Fibroblast of lung (primary cell): ENCODE results near the gene APOB. TPM values are rescaled to one million over a fixed set of nuclear protein-coding genes. Genes with fewer than 3 reads are reported as not detected.

Source experiments
- DNase-seq, 2 donors: peaks; one replicate each; pipeline versions ENCODE4 v3.0.0 to v3.0.0-alpha.2; 2010; ENCODE audit warnings: low read depth in 2 of 2
- H2AFZ ChIP-seq: 2 replicates; pipeline ENCODE4 v1.5.1; 2012; ENCODE audit warnings: low read length, control low read depth, inconsistent platforms
- H3K27ac ChIP-seq: 2 replicates; pipeline ENCODE4 v1.5.1; 2011; ENCODE audit warnings: low read length, control low read depth; ENCODE audit not compliant: insufficient read depth
- H3K27me3 ChIP-seq: 2 replicates; pipeline ENCODE4 v1.5.1; 2011; ENCODE audit warnings: mild to moderate bottlenecking, low read length; ENCODE audit not compliant: control insufficient read depth, insufficient read depth
- H3K36me3 ChIP-seq: 2 replicates; pipeline ENCODE4 v1.5.1; 2011; ENCODE audit warnings: low read length; ENCODE audit not compliant: control insufficient read depth, insufficient read depth
- H3K4me1 ChIP-seq: 2 replicates; pipeline ENCODE4 v1.5.1; 2011; ENCODE audit warnings: low read length; ENCODE audit not compliant: control insufficient read depth, insufficient read depth; ENCODE audit errors: extremely low read depth
- H3K4me2 ChIP-seq: 2 replicates; pipeline ENCODE4 v1.5.1; 2011; ENCODE audit warnings: low read length, control low read depth; ENCODE audit not compliant: insufficient read depth; ENCODE audit errors: extremely low read depth
- H3K4me3 ChIP-seq, 4 experiments: fragments of 200-600 bp in 1 of 4; sonication (generic) in 1 of 4; replicated peaks in 1 of 4; 2 replicates each; pipeline ENCODE4 v1.5.1; 2011 to 2016; ENCODE audit warnings: low read length in 4 of 4, low read depth in 3 of 4, mild to moderate bottlenecking in 3 of 4, control low read depth in 2 of 4, inconsistent platforms in 1 of 4, mixed read lengths in 1 of 4; ENCODE audit not compliant: insufficient read depth in 1 of 4; ENCODE audit errors: control extremely low read depth in 1 of 4
- H3K79me2 ChIP-seq: 2 replicates; pipeline ENCODE4 v1.5.1; 2012; ENCODE audit warnings: mild to moderate bottlenecking, low read length, inconsistent platforms; ENCODE audit not compliant: control insufficient read depth, insufficient read depth
- H3K9ac ChIP-seq: 2 replicates; pipeline ENCODE4 v1.5.1; 2011; ENCODE audit warnings: mild to moderate bottlenecking, low read length, control low read depth; ENCODE audit not compliant: insufficient read depth
- H3K9me3 ChIP-seq: 2 replicates; pipeline ENCODE4 v1.5.1; 2012; ENCODE audit warnings: low read depth, low read length; ENCODE audit not compliant: control insufficient read depth, insufficient read depth
- H4K20me1 ChIP-seq: 2 replicates; pipeline ENCODE4 v1.5.1; 2011; ENCODE audit warnings: low read length; ENCODE audit not compliant: control insufficient read depth, insufficient read depth; ENCODE audit errors: extremely low read depth
- CTCF ChIP-seq, 2 donors: IDR thresholded peaks in 1 of 2; conservative IDR thresholded peaks in 1 of 2; 1 replicate in 1 of 2; 2 replicates in 1 of 2; pipeline ENCODE4 v1.5.1; 2011 to 2012; ENCODE audit warnings: low read length in 2 of 2, control low read depth in 1 of 2, inconsistent platforms in 1 of 2, low read depth in 1 of 2, mild to moderate bottlenecking in 1 of 2
- EZH2 ChIP-seq: IDR thresholded peaks from 2 replicates; pipeline ENCODE4 v1.5.1; 2012; ENCODE audit warnings: low read length, control low read depth, mild to moderate bottlenecking; ENCODE audit errors: missing control alignments
- polyA plus RNA-seq, 2 donors: library from polyadenylated mRNA; depleted of rRNA in 1 of 2; stranded (reverse) in 1 of 2; unstranded in 1 of 2; fragments of >200 nt; gene quantifications; 2 replicates each; pipeline ENCODE4 v1.2.1, GENCODE V29; 2011 to 2012; ENCODE audit warnings: missing spikeins in 1 of 2
- total RNA-seq: library from RNA; depleted of rRNA; stranded (reverse); fragments of >200 nt; gene quantifications from 2 replicates; pipeline ENCODE4 v1.2.1, GENCODE V29; 2014

APOB gene
- total and polyA plus RNA-seq, 2 donors (not counting 1 experiment from before 2014, with no cell fraction given) = under 0.01 TPM; not detected in 1

GRCh38 chr2:21020668-21021288 is 23.1 kb downstream of the APOB start:
- Histone ChIP-seq H4K20me1 (no peaks in the 10 kb centered on the region), H3K4me3 (no peak overlapping the region), H3K4me2 (no peak overlapping the region), H3K27ac (no peak overlapping the region), H3K79me2 (no peaks in the 10 kb centered on the region), H3K36me3 (no peaks in the 10 kb centered on the region), H2AFZ (no peak overlapping the region), H3K9ac (no peak overlapping the region), H3K9me3 (no peaks in the 10 kb centered on the region), H3K4me1 (no peaks in the 10 kb centered on the region), H3K27me3 (no peaks in the 10 kb centered on the region)
- TF ChIP-seq CTCF (conservative IDR thresholded peaks at IDR 0.05 in 1 of 2, IDR thresholded peaks at IDR 0.05 in 1 of 2; ENCODE audit: low read depth in 1 of 2, low read length in 2 of 2) = no peak
- TF ChIP-seq EZH2 = no peak
- no peak for DNase-seq

GRCh38 chr2:21020031-21020667 is 23.7 kb downstream of the APOB start:
- Histone ChIP-seq H3K27me3 (no peaks in the 10 kb centered on the region), H3K79me2 (no peaks in the 10 kb centered on the region), H3K36me3 (no peaks in the 10 kb centered on the region), H4K20me1 (no peaks in the 10 kb centered on the region), H3K4me2 (no peak overlapping the region), H3K9me3 (no peaks in the 10 kb centered on the region), H3K4me3 (no peak overlapping the region), H3K4me1 (no peaks in the 10 kb centered on the region), H2AFZ (no peak overlapping the region), H3K9ac (no peak overlapping the region), H3K27ac (no peak overlapping the region)
- DNase-seq = no peak
- TF ChIP-seq EZH2 (no peak), CTCF (conservative IDR thresholded peaks at IDR 0.05 in 1 of 2, IDR thresholded peaks at IDR 0.05 in 1 of 2; ENCODE audit: low read depth in 1 of 2, low read length in 2 of 2) (no peak)

GRCh38 chr2:21019678-21020021 is 24.2 kb downstream of the APOB start:
- Histone ChIP-seq H2AFZ (no peak overlapping the region), H3K27me3 (no peaks in the 10 kb centered on the region), H3K36me3 (no peaks in the 10 kb centered on the region), H3K27ac (no peak overlapping the region), H3K79me2 (no peaks in the 10 kb centered on the region), H4K20me1 (no peaks in the 10 kb centered on the region), H3K4me3 (no peak overlapping the region), H3K4me2 (no peak overlapping the region), H3K9me3 (no peaks in the 10 kb centered on the region), H3K4me1 (no peaks in the 10 kb centered on the region), H3K9ac (no peak overlapping the region)
- TF ChIP-seq EZH2 (no peak), CTCF (conservative IDR thresholded peaks at IDR 0.05 in 1 of 2, IDR thresholded peaks at IDR 0.05 in 1 of 2; ENCODE audit: low read depth in 1 of 2, low read length in 2 of 2) (no peak)
- no peak for DNase-seq
